Amniotic epithelial cell (primary cell): ENCODE data around the gene HOXA6.

ENCODE experiments used
- DNase-seq: peaks from one replicate; pipeline ENCODE4 v3.0.0-alpha.2; 2010; ENCODE audit warnings: low read depth

The HOXA6 gene

DNA sequence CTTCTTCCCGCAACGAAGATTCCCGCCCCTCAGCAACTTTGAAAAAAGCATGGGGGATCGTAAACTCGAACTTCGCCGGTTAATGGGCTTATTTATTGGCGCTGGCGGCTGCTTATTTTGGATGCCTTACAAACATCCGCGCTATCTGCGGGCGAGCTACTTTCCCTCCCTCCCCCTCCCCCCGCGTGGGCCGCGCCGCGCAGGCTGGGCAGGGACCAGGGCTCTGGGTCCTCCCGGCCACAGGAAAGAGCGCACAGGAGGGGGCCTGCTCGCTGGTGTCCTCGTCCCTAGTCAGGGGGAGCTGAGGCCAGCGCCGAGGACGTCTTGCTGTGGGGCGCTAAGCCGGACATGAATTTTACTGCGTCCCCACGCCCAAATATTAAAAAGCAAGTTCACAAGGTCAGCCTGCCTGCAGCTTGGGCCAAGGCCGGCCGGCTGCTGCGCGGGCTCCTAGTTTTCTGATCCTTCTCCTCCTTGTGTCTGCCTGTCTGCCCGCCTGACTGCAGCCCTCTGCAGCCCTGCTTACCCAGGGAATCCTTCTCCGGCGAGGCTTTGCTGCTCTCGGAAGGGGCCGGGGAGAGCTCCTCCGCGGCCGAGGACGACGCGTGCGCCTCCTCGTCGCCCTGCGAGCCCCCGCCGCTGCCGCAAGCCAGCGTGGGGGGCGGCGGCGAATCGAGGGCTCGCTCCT is 25.4 kb upstream of the HOXA6 start:
- DNase-seq: no peak

DNA sequence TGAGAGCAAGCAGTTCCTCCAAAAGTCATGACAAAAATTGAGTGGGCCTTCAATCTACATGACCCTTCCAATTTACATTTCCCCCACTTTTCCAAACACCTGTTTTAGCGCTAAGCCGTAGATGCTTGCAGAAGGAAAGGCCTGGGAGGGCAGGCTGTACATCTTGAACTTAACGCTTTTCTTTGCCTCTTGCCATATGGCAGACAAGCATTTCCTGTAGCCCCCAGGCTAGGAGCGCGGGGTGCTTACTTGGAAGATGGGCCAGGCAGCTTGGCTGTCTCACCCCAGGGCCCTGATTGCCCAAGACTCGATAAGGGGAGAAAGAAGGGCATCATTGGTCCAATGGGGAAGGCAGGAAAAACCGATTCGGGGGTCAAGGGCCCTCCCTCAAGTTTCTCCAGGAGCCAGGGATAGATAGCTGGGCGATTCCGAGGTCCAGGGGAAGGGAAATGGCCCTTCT is 24.8 kb upstream of the HOXA6 start:
- DNase-seq: no peak

DNA sequence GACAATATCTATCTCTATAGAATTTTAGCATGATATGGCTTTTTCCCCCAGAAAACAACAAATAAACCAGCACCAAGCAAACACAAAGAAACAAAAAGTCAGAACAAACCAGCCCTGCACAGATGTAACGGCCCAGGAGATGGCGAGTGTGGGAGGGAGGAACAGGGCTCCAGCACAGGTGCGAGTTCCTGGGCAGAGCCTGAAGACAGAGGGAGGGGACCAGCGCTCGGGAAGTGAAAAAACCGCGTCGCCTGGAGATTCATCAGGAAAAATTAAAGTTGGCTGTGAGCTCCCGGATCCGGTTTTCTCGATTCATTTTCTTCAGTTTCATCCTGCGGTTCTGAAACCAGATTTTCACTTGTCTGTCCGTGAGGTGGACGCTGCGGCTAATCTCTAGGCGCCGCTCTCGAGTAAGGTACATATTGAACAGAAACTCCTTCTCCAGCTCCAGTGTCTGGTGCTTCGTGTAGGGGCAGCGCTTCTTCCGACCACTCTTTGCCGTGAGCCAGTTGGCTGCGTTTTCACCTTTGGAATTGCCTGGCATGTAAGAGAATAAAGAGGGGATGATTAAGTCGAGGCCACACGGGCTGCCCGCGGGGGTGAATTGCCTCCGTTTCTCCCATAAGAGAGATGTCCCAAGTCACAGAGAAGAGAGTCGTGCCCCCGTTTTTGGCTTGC is 24.2 kb upstream of the HOXA6 start:
- DNase-seq: no peak

DNA sequence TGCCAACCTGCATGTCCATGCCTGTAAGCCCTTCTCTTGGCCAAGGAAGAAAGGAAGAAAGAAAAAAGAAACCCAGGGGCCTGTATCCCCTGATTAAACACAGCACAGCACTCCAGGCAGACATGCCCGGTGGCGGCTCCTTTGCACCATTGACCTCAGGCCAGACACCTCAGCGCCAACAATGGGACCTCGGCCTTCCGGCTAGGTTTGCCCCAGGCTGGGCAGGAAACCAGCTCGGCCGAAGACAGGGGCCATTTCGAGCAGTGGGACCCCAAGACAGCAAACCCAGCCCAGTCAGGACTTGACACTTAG is 23.7 kb upstream of the HOXA6 start:
- DNase-seq: no peak

DNA sequence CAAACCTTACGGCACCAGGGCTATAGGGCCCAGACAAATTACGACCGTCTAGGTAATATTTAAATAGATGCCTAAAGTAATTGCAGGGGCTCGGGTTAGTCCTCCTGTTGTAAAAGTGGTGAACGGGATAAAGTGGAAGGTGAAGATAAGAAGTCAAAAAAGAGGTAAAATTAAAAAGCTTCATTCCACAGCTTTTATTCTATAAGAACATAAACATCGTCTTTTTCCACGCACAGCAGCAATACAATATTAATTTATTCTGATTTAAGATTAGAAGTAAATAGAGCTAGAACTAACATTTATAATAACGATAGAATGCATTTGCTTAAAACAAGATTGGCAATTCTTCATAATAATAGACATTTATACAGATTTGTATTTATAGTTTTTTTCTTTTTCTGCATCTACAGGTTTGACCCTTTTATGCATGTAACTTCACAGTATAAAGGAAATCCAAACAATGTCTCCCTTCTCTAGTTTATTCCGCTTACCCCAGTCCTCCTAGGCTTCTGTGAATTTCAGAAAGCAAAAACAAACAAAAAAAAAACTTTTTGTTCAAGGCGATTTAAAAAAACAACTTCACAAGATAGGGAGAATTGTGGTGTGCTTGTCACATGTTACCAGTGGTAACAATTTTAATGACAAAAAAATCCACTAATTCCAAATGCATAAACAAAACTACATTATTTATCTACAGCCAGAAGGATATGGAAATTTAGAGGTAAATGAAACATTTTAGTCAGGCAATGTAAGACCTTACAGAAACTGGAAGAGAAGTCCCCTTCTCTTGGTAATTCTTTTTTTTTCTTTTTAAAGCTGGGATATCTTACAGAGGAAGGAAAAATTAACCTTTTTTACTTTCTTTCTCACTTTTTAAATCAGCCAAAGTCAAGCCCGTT is 23.1 kb upstream of the HOXA6 start:
- no peak for DNase-seq

DNA sequence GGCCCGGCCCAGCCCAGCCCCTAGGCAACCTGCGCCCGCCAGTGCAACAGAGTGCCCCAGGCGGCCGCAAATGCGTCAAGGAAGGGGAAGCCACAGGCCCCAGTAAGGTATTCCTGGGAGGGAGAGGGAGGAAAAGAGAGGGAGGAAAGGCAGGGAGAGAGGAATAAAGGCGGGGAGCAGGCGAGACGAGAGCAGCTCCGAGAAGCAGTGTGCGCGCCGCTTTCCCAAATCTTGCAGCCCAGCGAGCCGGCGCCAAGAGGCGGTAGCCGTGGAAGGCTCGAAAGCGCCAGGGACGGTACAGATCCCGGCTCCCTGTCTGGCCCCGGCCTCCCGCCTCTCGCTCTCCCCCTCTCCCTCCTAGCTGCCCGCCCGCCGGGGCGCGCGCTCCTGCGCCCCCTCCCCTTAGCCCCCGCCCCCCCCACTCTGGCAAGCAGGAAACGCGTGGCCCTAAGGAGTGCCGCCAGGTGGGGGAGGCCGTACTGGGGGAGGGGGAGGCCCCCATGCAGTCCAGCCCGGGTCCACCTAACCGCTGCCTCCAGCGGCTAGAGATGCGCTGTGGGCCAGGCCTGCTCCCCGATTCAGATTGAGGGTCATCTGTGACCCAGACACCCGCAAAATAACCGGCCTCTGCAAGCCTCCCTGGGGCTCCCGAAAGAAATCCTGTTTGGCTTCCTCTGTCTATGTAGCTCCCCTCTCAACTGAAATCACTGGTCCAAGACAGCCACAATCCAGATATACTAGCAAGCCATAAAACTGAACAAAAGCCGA is 22.3 kb upstream of the HOXA6 start:
- DNase-seq: no peak

DNA sequence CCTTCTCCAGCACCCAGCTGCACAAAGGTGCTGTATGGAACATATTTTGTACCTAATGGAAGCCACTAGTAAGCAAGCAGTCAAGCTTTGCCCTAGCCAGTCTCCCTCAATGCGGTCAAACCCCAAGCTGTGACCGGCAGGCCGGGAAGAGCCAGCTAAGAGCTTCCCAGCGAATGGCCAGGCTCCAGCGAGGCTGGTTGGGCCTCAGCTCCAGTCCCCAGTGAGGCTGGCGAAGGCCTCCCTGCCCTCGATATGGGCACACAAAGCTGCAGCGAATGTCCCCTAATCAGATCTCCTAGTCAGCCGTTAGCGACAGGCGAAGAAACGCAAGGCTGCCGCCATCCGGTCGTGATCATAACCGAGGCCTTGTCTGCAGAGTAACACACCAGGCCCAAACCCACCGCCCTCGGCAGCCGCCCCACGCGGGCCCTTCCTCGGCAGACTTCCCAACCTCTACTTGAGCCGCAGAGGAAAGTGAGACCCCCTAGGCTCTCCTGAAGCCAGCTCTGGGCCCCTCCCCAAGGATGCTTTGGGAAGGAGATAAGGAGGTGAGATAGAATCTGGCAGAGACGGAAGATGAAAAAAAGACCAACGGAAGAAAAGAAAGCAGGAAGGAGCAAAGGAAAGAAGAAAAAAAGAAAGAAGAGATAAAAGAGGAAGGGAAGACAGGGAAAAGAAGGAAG is 20.8 kb upstream of the HOXA6 start:
- DNase-seq: no peak

DNA sequence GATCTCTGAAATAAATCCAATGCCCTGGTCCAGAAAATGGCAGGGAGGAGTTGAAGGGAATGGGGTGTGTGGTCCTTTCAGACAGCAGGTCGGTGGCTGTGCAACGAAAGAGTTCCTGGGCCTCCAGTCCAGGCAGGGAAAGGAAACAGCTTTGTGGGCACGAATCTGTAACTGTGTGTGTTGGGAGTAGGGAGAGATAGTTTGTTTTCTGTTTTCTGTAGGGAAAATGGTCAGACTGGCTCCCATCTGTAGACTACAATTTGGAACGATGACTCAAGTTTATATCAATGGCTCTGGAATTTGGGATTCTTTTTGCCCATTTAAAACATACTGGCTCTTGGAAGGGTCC is 20.3 kb upstream of the HOXA6 start:
- DNase-seq: no peak

DNA sequence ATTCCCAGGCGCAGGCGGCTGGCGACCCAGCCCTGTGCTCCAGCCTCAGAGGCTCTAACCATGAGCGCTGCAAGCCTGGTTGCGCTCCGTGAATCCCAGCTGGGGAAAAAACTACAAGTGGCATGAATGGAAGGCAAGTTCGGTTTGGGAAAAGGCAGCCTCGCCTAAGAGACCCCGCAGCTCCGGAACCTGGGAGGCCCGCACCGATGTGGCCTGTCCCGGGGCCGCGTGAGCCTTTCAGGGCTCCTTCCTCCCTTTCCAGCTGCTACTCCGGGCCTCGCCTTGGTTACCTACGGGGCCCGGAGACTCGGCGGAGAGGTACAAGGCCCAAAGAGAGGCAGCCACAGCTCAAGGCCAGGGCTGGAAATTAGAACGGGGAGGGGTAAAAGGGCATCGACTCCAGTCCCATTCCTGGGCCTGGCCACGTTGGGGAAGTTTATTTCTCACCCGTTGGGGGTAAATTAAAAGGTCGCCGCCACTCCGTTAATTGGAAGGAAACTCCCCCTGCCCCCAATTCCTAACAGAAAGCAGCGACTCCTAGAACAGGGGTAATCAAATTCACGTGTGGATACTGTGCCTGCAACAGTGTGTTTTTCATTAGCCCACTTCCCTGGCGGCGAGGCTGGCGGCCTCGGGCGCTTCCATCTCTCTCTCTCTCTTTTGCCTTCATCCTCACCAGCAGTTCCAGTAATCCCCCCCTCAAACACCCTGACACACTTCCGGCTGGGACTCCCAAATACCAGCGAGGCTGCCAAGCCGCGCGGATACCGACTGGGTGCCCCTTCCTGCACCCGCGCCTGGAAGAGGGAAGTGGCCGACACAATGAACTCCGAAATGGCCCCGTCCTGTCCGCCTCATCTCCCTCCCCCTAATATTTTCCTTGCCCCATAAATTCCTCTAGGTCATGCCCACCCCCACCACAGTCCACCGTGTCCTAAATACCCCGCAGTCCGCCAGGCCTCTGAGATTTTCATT is 19.2 kb upstream of the HOXA6 start:
- DNase-seq: no peak

DNA sequence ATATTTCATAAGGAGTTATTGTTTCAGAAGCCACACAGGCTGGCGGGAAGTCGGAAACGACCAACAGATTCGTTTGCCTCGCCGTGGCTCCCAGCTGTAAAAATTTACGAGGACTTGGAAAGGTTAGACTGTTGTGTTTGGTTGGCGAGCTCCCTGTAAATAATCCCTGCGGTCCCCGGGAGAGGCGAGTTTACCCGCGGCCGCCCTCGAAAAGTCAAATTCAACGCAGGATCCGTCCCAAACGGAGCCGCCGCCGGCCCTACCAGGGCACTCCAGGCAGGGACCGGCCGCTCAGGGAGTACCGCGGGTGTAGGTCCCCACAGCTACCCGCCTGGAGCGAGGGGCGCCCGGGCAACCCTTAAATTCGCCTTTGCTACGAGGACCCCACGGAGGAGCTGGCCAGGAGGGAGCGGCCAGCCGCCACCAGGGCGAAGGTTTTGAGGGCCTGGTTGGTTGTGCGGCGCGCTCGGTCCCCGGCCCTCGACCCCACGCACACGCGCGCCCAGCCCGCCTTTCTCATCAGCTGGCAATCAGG is 18.5 kb upstream of the HOXA6 start:
- no peak for DNase-seq

DNA sequence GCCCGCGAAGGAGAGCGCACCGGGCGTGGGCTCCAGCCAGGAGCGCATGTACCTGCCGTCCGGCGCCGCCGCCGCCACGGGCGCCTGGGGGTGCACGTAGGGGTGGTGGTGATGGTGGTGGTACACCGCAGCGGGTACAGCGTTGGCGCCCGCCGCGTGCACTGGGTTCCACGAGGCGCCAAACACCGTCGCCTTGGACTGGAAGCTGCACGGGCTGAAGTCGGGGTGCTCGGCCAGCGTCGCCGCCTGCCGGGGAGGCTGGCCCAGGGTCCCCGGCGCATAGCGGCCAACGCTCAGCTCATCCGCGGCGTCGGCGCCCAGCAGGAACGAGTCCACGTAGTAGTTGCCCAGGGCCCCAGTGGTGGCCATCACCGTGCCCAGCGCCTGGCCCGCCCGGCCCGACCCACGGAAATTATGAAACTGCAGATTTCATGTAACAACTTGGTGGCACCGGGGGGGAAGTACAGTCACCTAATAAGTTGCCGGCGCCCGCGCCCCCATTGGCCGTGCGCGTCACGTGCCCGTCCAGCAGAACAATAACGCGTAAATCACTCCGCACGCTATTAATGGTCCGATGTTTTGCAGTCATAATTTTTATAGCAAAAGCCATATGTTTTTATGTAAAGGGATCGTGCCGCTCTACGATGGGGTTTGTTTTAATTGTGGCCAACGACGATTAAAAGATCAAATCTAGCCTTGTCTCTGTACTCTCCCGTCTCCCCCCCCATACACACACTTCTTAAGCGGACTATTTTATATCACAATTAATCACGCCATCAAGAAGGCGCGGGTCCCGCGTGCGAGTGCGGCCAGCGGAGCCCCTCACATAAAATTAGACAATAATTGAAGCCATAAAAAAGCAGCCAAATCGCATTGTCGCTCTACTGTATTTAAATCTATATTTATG is 17.8 kb upstream of the HOXA6 start, which contains the start of gene HOXA9:
TSS of gene HOXA9 (minus strand) at position 449 of the 907 bp plus-strand sequence. CDS start at position 369, 80 bp downstream.
- DNase-seq: no peak

DNA sequence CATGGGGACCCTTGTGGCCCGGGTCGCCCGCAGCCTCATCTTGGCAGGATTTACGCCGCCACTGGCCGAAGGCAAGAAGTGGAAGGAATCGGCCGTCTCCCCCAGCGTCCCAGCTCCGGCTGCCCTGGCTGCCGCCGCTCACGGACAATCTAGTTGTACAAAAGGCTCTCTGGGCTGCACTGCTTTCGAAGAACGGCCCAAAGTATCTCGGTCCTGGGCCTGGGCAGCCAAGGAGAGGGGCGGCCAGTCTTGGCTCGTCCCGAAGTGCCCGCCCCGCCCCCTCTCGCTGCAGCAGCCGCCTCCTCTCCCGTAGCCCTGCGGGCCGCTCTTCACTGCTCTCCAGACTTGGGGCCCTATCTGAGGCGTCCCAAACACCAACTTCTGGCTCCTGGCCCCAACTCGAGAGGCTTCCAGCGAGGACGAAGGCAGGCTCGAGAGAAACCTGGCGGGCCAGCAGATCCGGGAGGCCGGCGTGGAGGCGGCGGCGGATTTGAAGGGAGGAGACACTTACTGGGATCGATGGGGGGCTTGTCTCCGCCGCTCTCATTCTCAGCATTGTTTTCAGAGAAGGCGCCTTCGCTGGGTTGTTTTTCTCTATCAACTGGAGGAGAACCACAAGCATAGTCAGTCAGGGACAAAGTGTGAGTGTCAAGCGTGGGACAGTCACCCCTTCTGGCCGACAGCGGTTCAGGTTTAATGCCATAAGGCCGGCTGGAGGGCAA is 17.0 kb upstream of the HOXA6 start:
- DNase-seq: no peak

DNA sequence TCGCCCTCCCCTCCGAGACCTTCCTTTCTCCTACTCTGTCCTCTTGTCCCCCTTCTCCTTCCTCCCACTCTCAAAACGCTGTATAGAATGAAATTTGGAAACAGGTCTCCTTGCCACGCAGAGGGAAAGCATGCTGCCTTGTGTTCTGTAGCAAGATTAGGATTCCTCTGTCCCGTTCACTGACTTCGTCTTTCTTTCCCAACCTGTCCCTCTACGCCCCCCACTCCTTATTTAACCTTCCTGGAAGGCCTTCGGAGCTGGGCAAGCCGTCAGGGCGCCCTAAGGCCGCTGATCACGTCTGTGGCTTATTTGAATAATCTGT is 16.4 kb upstream of the HOXA6 start:
- no peak for DNase-seq

DNA sequence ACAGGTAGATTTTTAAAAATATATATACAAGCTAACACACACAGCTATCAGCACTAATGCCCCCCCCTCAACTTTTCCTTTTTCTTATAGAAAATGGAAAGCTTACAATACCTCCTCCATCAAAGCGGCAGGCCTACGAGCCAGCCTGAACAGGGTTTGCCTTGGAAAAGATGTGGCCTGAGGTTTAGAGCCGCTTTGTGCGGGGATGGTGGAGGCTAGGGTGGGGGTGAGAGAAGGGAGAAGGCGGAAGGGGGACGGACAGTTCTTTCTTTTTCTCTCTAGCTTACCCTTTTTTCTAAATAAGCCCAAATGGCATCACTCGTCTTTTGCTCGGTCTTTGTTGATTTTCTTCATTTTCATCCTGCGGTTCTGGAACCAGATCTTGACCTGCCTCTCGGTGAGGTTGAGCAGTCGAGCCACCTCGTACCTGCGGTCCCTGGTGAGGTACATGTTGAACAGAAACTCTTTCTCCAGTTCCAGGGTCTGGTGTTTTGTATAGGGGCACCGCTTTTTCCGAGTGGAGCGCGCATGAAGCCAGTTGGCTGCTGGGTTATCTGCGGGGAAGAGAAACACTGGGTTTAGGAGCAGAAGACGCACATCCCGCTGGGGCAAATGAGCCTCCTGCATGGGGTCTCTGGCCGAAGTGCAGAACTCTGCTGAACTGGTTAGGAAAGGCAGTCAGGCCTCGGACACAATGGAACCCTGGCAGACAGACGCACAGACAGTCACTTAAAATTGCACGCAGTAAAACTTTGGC is 15.9 kb upstream of the HOXA6 start:
- no peak for DNase-seq

DNA sequence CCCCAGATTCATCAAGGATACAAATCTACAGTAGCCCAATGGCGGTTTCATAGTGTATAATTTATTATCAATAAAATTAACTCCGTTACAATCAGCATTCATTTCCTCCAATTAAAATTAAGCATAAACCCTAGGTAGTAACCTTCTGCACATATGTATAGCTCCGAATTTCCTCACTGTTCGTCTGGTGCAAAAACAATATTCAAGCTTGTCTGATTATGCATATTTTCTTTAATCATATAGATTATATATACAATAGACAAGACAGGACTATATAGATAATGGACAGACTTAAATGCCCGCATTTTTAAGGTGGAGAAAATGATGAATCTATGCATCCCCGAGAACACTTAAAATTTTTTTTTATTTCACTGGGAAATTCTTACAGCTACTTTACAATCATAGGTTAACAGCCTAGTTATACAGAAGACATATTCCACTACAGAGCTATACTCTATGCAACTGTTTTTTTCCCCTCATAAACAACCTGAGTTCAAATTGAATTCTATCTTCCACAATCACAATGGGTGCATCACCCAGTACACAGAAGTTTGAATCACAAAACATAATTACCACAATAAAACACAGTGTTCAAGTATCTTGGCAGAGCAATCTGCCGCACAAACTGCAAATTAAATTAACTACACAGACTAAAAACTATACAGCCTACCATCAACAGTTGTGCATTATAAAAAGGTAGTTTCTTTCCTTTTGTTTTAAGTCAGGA is 15.2 kb upstream of the HOXA6 start:
- no peak for DNase-seq

DNA sequence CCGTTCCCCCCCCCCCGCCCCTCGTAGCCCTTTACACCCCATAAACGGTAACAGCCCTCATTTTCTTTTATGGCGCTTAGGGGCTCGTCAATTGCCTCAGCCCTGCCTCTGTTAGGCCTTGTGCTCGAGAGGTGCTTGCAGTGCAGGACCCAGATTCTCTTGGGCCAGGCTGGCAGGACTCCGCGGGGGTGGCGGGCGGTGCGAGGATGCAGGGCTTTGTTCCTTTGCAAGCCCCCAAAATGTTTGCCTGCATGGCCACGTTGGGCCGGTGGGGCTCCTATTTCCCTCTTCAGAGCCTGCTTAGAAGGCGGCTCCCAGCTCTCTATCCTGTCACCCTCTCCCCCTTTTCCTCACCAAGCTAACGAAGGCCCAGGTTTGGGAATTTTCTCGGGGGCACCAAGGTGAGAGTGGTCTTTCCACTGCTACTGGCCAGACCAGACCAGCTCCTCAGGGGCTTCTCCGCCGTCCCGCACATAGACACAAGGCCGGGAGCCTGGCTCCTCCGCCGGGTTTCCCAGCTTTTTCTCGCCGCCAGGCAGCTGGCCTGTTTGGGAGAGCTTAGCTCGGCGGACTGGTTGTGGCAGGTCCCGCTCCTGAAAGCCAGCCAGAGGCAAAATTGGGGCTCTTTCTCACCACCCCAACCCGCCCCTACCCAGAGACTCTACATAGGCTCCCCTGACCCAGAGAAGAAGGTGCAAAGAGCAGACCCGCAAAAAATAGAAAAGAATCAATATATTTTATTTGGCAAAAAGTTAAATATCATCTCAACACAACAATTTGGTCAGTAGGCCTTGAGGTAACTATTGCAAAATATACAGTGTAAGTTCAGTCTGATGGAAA is 14.4 kb upstream of the HOXA6 start:
- DNase-seq: no peak
